Measurements from ENCODE around the gene C11orf65. TPM values are rescaled to one million over a fixed set of nuclear protein-coding genes. Genes with fewer than 3 reads are reported as not detected.
"Not testable (repeated sequence)": the region's sequence is repeated elsewhere in the genome, so short reads cannot be mapped to it uniquely, and the experiment has no call there.

Gene C11orf65
- total RNA-seq, 2 experiments from 2014 or later = 1.4 to 1.7 TPM

DNA sequence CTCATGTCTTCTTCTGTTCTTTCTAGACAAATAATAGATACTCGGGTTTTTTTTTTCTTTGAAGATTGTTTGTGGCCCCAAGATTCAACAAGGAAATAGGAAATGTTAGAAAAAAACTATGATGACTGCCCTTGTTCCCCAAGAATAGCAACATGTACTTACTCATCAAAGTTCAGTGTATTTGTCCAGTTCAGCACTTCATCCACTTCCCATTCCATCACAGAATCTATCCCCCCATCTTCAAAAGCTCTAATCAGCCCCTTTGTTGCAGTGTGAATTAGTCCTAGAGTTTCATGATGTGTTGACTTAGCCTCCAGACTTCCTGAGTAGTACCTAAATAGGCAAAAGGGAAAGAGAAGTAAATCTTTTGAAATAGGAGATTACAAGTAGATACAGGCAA, 74.3 kb downstream of the C11orf65 start:
- DNase-seq = no peak
- H3K4me3 Mint-ChIP-seq = no peak overlapping the region
- H3K36me3 Mint-ChIP-seq (ENCODE audit: low read depth) = no peaks in the 10 kb centered on the region
- CTCF ChIA-PET = no interaction called here
- H3K4me1 Mint-ChIP-seq = no peaks in the 10 kb centered on the region
- no peak overlapping the region for H3K27ac Mint-ChIP-seq
- H3K27me3 Mint-ChIP-seq = no peaks in the 10 kb centered on the region
- POLR2A ChIA-PET = no interaction called here
- H3K9me3 Mint-ChIP-seq = no peaks in the 10 kb centered on the region

DNA sequence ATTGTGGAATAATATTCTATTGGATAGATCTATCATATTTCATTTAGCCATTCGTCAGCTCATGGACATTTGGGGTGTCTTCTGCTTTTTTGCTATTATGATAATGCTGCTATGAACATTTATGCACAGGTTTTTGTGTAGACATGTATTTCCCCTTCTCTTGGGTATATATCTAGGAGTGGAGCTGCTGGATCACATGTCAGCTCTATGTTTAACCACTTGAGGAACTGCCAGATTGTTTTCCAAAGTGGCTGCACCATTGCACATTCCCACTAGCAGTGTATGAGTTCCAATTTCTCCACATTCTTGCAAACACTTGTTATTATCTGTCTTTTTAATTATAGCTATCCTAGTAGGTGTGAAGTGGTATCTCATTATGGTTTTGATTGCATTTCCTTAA, 75.0 kb downstream of the C11orf65 start:
- H3K4me1 Mint-ChIP-seq = no peaks in the 10 kb centered on the region
- no peaks in the 10 kb centered on the region for H3K27me3 Mint-ChIP-seq
- CTCF ChIA-PET = interaction anchor here (0.5 kb wide), 1 partner anchor 42 kb away, joined by 3 read pairs; no protein-coding TSS in a partner anchor
- no peaks in the 10 kb centered on the region for H3K9me3 Mint-ChIP-seq
- no peak overlapping the region for H3K4me3 Mint-ChIP-seq
- no peak overlapping the region for H3K27ac Mint-ChIP-seq
- DNase-seq = no peak
- POLR2A ChIA-PET = no interaction called here
- H3K36me3 Mint-ChIP-seq (ENCODE audit: low read depth) = no peaks in the 10 kb centered on the region

DNA sequence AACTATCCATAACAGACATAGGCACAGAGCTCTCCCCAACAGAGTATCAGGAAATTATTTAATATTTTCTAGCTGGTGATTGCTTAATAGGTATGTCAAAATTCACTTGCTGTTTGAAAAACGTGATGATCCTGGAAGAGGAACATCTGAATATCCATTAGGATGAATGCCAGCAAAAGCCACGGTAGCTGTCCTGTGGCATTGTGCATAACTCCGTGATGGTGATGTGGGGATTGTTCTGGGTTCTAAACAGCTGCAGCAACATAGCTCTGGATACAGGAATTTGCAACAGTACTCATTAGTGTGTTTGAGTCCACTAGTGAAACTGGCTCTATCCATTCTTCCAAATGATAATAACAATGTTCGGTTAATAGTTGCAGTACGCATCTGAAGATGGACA, 78.8 kb downstream of the C11orf65 start:
- no peaks in the 10 kb centered on the region for H3K36me3 Mint-ChIP-seq (ENCODE audit: low read depth)
- no peaks in the 10 kb centered on the region for H3K27me3 Mint-ChIP-seq
- no peak overlapping the region for H3K4me3 Mint-ChIP-seq
- ChIA-PET POLR2A (no interaction called here), CTCF (no interaction called here)
- DNase-seq = no peak
- no peaks in the 10 kb centered on the region for H3K9me3 Mint-ChIP-seq
- H3K4me1 Mint-ChIP-seq = no peaks in the 10 kb centered on the region
- H3K27ac Mint-ChIP-seq = no peak overlapping the region

DNA sequence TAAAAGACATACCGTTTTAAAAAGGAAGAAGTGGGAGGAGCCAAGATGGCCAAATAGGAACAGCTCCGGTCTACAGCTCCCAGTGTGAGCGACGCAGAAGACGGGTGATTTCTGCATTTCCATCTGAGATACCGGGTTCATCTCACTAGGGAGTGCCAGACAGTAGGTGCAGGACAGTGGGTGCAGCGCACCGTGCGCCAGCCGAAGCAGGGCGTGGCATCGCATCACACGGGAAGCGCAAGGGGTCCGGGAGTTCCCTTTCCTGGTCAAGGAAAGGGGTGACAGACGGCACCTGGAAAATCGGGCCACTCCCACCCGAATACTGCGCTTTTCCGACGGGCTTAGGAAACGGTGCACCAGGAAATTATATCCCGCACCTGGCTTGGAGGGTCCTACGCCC, 93.8 kb downstream of the C11orf65 start:
- H3K4me1 Mint-ChIP-seq, CTCF ChIA-PET, DNase-seq, H3K4me3 Mint-ChIP-seq, H3K27ac Mint-ChIP-seq, H3K27me3 Mint-ChIP-seq, H3K9me3 Mint-ChIP-seq: not testable (repeated sequence)
- POLR2A ChIA-PET = interaction anchor here (0.6 kb wide), 1 partner anchor 252 kb away, joined by 3 read pairs; the partner anchor contains the start of gene ACAT1
- H3K36me3 Mint-ChIP-seq (ENCODE audit: low read depth) = peaks cover 35% of the 10 kb centered on the region

DNA sequence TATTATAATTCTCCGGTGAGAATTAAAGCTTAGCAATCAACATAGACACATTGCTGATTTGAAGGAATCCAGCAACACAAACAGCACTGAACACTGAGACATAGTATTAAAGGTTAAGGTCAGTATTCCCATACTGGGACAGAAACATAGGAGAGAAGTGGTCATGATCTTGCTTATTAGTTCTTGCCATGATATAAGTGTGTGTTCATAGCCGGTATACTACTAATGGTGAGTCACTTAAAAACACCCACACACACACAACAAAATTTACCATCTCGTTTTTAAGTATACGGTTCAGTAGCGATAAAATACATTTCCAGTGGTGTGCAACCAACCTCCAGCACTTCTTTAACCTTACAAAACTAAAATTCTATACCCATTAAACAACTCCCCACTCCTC, 96.3 kb downstream of the C11orf65 start:
- H3K27me3 Mint-ChIP-seq = no peaks in the 10 kb centered on the region
- H3K4me1 Mint-ChIP-seq = no peaks in the 10 kb centered on the region
- H3K9me3 Mint-ChIP-seq = peaks cover 6% of the 10 kb centered on the region
- H3K27ac Mint-ChIP-seq = no peak overlapping the region
- H3K36me3 Mint-ChIP-seq (ENCODE audit: low read depth) = peaks cover 53% of the 10 kb centered on the region
- POLR2A ChIA-PET = no interaction called here
- H3K4me3 Mint-ChIP-seq = no peak overlapping the region
- CTCF ChIA-PET = no interaction called here
- DNase-seq = no peak

DNA sequence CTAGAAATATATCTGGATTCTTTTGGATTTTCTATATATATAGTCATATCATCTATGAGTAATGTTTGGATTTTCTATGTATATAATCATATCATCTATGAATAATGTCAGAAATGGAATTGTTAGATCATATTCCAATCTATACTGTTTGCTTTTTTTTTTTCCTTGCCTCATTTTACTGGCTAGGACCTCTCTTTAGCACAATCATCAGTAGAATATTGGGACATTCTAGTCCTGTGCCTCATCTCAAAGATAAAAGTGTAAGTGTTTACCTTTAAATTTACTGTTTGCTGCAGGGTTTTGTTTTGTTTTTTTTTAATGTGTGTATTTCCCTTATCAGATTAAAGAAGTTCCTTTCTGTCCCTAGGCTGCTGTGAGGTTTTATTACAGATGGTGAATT, 97.0 kb downstream of the C11orf65 start:
- CTCF ChIA-PET = no interaction called here
- no peak for DNase-seq
- Mint-ChIP-seq H3K4me3 (no peak overlapping the region), H3K9me3 (peaks cover 6% of the 10 kb centered on the region), H3K27ac (no peak overlapping the region), H3K4me1 (no peaks in the 10 kb centered on the region), H3K36me3 (ENCODE audit: low read depth) (peaks cover 58% of the 10 kb centered on the region), H3K27me3 (no peaks in the 10 kb centered on the region)
- POLR2A ChIA-PET = no interaction called here

DNA sequence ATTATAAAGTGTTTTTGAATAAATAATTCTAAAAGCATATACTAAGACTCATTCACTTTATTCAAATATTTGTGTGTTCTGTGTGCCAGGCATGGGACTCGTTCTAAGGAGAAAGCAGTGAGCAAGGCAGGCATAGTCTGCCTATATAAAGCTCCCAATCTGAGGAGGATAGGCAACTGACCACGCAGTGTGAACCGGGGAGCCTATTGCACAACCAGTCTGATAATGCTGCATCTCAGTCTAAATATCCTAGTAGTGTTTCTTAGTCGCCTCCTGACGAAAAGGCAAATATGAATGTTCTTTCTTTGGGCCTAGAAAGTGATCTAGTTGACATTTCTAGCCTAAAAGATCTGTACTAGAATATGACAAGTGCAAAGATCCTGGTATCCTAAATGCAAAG, 98.3 kb downstream of the C11orf65 start:
- H3K4me1 Mint-ChIP-seq = no peaks in the 10 kb centered on the region
- peaks cover 71% of the 10 kb centered on the region for H3K36me3 Mint-ChIP-seq (ENCODE audit: low read depth)
- no peak for DNase-seq
- no peak overlapping the region for H3K27ac Mint-ChIP-seq
- CTCF ChIA-PET = no interaction called here
- H3K9me3 Mint-ChIP-seq = peaks cover 4% of the 10 kb centered on the region
- no peak overlapping the region for H3K4me3 Mint-ChIP-seq
- no peaks in the 10 kb centered on the region for H3K27me3 Mint-ChIP-seq
- POLR2A ChIA-PET = no interaction called here

DNA sequence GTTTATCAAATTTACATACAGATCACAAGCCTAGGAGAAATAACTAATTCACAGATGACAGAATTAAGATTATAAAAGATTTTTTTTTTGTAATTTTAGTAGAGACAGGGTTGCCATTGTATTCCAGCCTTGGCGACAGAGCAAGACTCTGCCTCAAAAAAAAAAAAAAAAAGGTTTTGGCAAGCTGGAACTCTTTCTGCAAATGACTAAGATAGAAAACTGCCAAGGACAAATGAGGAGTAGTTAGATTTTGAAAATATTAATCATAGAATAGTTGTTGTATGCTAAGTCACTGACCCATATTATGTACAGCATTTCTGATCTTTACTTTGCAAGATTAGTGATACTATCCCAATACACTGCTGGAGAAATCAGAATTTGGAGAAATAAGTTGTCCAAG, 99.2 kb downstream of the C11orf65 start:
- no peak overlapping the region for H3K4me3 Mint-ChIP-seq
- H3K9me3 Mint-ChIP-seq = peaks cover 2% of the 10 kb centered on the region
- no peak for DNase-seq
- ChIA-PET CTCF (no interaction called here), POLR2A (no interaction called here)
- H3K27me3 Mint-ChIP-seq = no peaks in the 10 kb centered on the region
- no peak overlapping the region for H3K27ac Mint-ChIP-seq
- peaks cover 72% of the 10 kb centered on the region for H3K36me3 Mint-ChIP-seq (ENCODE audit: low read depth)
- H3K4me1 Mint-ChIP-seq = no peaks in the 10 kb centered on the region

DNA sequence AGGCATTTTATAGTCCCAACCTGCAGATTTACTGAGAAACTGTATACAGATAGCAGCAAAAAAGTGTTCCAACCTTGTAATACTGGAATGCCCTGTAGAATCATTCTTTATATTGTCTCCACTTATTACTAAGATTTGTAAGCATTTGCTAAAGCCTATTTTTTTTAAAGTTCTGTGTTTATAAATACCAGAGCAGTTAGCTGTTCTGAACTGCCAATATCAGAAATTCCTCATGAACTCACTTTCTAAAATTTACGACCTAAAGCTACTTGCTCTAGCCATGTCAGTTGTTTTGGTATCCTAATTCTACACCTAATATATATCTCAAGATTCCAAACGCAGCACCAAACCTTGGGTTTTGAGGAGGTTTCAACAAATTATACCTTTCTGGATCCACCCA, 103.2 kb downstream of the C11orf65 start:
- Mint-ChIP-seq H3K9me3 (no peaks in the 10 kb centered on the region), H3K27ac (no peak overlapping the region), H3K27me3 (no peaks in the 10 kb centered on the region), H3K36me3 (ENCODE audit: low read depth) (peaks cover 49% of the 10 kb centered on the region), H3K4me3 (no peak overlapping the region), H3K4me1 (no peaks in the 10 kb centered on the region)
- DNase-seq = no peak
- CTCF ChIA-PET = no interaction called here
- POLR2A ChIA-PET = no interaction called here

DNA sequence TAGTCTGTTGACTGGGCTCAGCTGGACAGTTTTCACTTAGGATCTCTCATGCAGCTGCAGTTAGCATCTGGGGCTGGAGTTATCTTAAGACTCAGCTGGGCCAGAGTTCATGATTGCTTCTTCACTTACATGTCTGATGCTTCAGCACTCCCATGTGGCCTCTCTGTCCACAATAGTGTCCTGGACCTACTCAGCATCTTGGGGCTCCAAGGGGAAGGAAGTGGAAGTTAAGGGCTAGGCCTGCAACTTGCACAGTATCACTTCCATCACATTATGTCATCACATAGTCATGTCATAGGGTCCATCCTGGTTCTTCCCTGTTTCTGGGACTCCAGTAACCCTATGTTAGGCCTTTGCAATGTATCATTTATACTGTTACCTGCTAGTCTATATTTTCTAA, 115.9 kb downstream of the C11orf65 start:
- POLR2A ChIA-PET = no interaction called here
- Mint-ChIP-seq H3K27ac (no peak overlapping the region), H3K27me3 (no peaks in the 10 kb centered on the region), H3K4me3 (no peak overlapping the region), H3K4me1 (no peaks in the 10 kb centered on the region), H3K9me3 (peaks cover 2% of the 10 kb centered on the region), H3K36me3 (ENCODE audit: low read depth) (peaks cover 68% of the 10 kb centered on the region)
- CTCF ChIA-PET = no interaction called here
- DNase-seq = no peak

DNA sequence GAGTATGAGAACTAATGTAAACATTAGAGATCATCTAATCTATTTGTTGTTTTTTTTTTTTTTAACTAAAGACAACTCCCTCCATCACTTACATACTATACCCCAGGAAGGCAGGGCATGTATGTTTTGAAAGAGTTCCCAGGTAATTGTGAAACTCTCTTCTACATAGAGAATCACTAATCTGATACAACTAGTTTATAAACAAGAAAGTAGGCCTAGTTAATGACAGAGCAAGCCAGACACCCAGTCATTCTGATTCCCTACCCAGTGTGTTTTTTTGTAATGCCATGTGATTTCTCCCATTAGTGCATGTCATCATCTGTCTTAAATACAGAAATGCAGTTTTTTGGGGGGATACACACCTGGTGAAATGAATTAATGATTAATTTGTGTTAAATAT, 120.9 kb downstream of the C11orf65 start:
- no peak for DNase-seq
- POLR2A ChIA-PET = no interaction called here
- no peak overlapping the region for H3K4me3 Mint-ChIP-seq
- no peaks in the 10 kb centered on the region for H3K27me3 Mint-ChIP-seq
- peaks cover 56% of the 10 kb centered on the region for H3K36me3 Mint-ChIP-seq (ENCODE audit: low read depth)
- no peaks in the 10 kb centered on the region for H3K9me3 Mint-ChIP-seq
- H3K4me1 Mint-ChIP-seq = peaks cover 3% of the 10 kb centered on the region
- no peak overlapping the region for H3K27ac Mint-ChIP-seq
- CTCF ChIA-PET = no interaction called here

DNA sequence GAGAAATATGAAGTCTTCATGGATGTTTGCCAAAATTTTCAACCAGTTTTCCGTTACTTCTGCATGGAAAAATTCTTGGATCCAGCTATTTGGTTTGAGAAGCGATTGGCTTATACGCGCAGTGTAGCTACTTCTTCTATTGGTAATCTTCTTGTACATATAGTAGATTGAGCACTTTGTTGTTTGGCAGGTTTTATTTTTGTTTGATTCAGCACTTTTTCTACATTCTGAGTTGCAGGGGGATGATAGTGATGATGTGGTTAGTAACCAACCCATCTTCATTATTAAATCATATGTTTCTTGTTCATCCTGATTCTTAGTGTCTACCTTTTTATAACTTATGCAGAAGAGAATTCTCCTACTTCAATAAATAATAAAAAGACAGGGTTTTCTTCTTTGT, 121.6 kb downstream of the C11orf65 start:
- Mint-ChIP-seq H3K36me3 (ENCODE audit: low read depth) (peaks cover 54% of the 10 kb centered on the region), H3K4me1 (peaks cover 3% of the 10 kb centered on the region), H3K4me3 (no peak overlapping the region), H3K27me3 (no peaks in the 10 kb centered on the region), H3K27ac (peak overlapping the region; percentile 2), H3K9me3 (no peaks in the 10 kb centered on the region)
- POLR2A ChIA-PET = no interaction called here
- DNase-seq = no peak
- CTCF ChIA-PET = no interaction called here

DNA sequence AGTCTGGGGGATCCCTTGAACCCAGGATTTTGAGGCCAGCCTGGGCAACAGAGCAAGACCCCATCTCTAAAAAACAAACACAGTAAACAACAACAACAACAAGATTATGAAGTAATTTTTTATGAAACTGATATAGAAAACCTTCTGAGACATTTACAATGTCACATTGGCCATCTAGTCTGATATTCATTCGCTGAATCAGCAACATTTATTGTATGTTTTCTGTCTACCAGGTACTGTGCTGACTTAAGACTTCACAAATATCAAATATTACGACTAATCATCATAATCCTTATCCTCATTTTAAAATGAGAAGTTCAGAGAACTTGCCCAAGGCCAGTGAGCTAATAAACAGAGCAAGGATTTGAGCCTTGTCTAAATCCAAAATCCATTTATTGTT, 123.6 kb downstream of the C11orf65 start:
- Mint-ChIP-seq H3K36me3 (ENCODE audit: low read depth) (peaks cover 47% of the 10 kb centered on the region), H3K27me3 (no peaks in the 10 kb centered on the region), H3K9me3 (no peaks in the 10 kb centered on the region), H3K4me1 (peaks cover 6% of the 10 kb centered on the region), H3K27ac (no peak overlapping the region), H3K4me3 (no peak overlapping the region)
- no peak for DNase-seq
- ChIA-PET POLR2A (no interaction called here), CTCF (no interaction called here)

DNA sequence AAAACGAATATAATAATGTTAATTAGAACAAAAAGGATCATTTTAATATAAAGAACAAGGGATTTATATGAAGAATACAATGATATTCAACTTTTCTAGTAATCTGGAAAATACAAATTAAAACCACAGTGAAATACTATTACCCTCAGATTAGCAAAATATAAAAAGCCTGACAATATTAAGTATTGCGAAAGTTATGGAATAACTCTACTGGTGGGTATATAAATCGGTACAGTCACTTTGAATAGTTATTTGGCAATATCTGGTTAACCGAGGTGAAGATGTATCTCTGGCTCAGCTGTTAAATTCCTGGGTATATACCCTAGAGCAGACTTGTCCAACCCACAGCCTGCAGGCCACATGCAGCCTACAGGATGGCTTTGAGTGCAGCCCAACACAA, 125.7 kb downstream of the C11orf65 start:
- ChIA-PET CTCF (interaction anchor here (0.5 to 1.2 kb wide), 2 partner anchors 8 to 35 kb away, joined by 3 to 4 read pairs; no protein-coding TSS in a partner anchor), POLR2A (no interaction called here)
- no peaks in the 10 kb centered on the region for H3K9me3 Mint-ChIP-seq
- H3K27ac Mint-ChIP-seq = no peak overlapping the region
- DNase-seq = no peak
- H3K27me3 Mint-ChIP-seq = no peaks in the 10 kb centered on the region
- H3K4me1 Mint-ChIP-seq = peaks cover 6% of the 10 kb centered on the region
- peaks cover 50% of the 10 kb centered on the region for H3K36me3 Mint-ChIP-seq (ENCODE audit: low read depth)
- no peak overlapping the region for H3K4me3 Mint-ChIP-seq

DNA sequence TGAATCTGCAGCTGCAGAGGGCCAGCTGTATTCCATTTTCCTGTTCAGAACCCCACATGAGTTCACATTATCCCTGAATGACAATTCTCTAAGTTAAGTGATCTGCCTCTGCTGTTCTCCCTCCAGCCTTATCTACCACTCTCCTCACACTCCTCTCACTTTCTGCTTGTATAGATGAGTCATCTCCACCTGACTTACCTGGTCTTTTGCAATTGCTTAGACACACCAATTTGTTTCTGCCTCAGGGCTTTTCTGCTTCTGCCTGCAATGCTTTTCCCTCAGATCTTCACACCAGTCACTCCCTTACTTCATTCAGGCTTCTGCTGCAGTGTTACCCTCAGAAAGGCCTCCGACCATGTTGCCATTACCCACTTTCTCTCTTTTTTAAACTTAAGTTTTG, 126.4 kb downstream of the C11orf65 start:
- POLR2A ChIA-PET = no interaction called here

More for the DNA sequence above, 126.4 kb downstream of the C11orf65 start:
- Mint-ChIP-seq H3K4me1 (peaks cover 6% of the 10 kb centered on the region), H3K36me3 (ENCODE audit: low read depth) (peaks cover 52% of the 10 kb centered on the region), H3K27me3 (no peaks in the 10 kb centered on the region), H3K4me3 (no peak overlapping the region), H3K9me3 (no peaks in the 10 kb centered on the region), H3K27ac (no peak overlapping the region)
- CTCF ChIA-PET = no interaction called here
- DNase-seq = no peak

All from activated CD4-positive, alpha-beta T cell treated with anti-CD3 and anti-CD28 coated beads, Interleukin-2, amount 10 ng/mL, durations not matched to agents 7 days and 5 days (primary cell).